Motor neuron (in vitro differentiated cells): ENCODE measurements around the gene ARHGDIG. TPM values are rescaled to one million over a fixed set of nuclear protein-coding genes. Genes with fewer than 3 reads are reported as not detected.

Experiments used
- ATAC-seq, 8 experiments: fragments of 200-7000 bp; cut with Tn5 transposase; replicated peaks in 6 of 8; 2 replicates each; pipeline ENCODE4 v1.8.0; 2021; ENCODE audit warnings: mild to moderate bottlenecking in 8 of 8, moderate library complexity in 8 of 8
- H3K27ac ChIP-seq, 2 donors: fragments of 250-450 bp; sonication (Bioruptor Pico); 2 replicates each; pipeline ENCODE4 v1.9.0; 2021; ENCODE audit warnings: antibody characterized with exemption in 2 of 2, mild to moderate bottlenecking in 2 of 2, moderate library complexity in 1 of 2
- H3K4me1 ChIP-seq, 2 donors: fragments of 250-450 bp; sonication (Bioruptor Pico); replicated peaks in 1 of 2; 2 replicates each; pipeline ENCODE4 v1.6.1; 2021; ENCODE audit warnings: antibody characterized with exemption in 2 of 2, mild to moderate bottlenecking in 2 of 2, moderate library complexity in 1 of 2
- H3K4me3 ChIP-seq, 5 donors: fragments of 250-450 bp; sonication (Bioruptor Pico); 2 replicates each; pipeline ENCODE4 v1.9.0; 2021; ENCODE audit warnings: antibody characterized with exemption in 5 of 5, mild to moderate bottlenecking in 5 of 5, moderate library complexity in 4 of 5
- WGBS, 10 experiments: fragments of 450-650 bp; shearing (Covaris generic); methylation state at CpG; one replicate each; pipeline ENCODE4 v1.0.0; 2022; 5-methylcytosine and 5-hydroxymethylcytosine counted together
- in situ Hi-C, 9 experiments: fragments of 400-800 bp; cut with MboI; loops; one replicate each; pipeline ENCODE4 v1.15.0; 2021; ENCODE audit warnings: low sequenced_read_pairs in 9 of 9, low pct_unique_long_range_greater_than_20kb in 2 of 9; ENCODE audit not compliant: unreplicated experiment in 9 of 9
- total RNA-seq, 8 experiments: library from RNA; unstranded; fragments of 300-600 nt; gene quantifications; 2 replicates each; pipeline versions ENCODE4 v1.2.3 to v1.2.4, GENCODE V29; 2022

ARHGDIG gene
- total RNA-seq, 8 experiments from 2014 or later = 0.25 to 55.2 (median 8.5) TPM

DNA sequence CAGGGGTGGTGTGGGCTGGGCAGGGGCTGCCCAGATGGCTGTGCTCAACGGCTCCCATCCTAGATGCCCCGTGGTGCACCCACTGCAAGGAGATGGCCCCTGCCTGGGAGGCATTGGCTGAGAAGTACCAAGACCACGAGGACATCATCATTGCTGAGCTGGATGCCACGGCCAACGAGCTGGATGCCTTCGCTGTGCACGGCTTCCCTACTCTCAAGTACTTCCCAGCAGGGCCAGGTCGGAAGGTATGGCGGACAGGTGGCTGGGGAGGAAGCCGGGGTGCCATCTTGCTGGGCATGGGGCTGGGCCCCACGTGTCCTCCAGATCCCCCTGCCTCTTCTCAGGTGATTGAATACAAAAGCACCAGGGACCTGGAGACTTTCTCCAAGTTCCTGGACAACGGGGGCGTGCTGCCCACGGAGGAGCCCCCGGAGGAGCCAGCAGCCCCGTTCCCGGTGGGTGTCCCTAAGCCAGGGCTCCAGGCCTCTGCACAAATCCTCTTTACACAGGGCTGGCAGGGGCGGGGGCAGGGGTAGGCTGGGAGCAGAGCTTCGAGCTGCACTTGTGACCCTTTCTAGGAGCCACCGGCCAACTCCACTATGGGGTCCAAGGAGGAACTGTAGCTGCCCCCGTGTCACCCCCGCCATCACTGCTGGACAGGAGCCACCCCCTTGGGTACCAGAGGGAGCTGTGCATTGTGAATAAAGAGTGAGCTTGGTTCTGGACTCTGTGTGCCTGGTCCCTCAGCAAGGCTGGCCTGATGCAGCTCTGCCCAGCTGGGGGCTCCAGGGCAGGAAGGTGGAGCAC is 6.3 kb downstream of the ARHGDIG start:
- 80 to 100% (median 90%) methylated on average over 1 to 4 of the region's 22 CpGs; no CpG with 5 or more reads in 6 of the 10 experiments for WGBS, 10 experiments
- H3K27ac ChIP-seq = no peak overlapping the region
- in situ Hi-C loops = no loop called here
- ATAC-seq = no peak
- no peak overlapping the region for H3K4me3 ChIP-seq
- peaks cover 3 to 4% of the 10 kb centered on the region in 2 donors for H3K4me1 ChIP-seq

GRCh38 chr16:287298-287811 is 7.0 kb downstream of the ARHGDIG start:
- peak in 3 of 8 experiments; percentile 16 to 84 (median 20) for ATAC-seq
- 60 to 96% (median 83%) methylated on average over 1 to 11 of the region's 16 CpGs; no CpG with 5 or more reads in 5 of the 10 experiments for WGBS, 10 experiments
- Histone ChIP-seq H3K4me3 (no peak overlapping the region), H3K4me1 (no peaks in the 10 kb centered on the region), H3K27ac (no peak overlapping the region)
- in situ Hi-C loops = no loop called here

DNA sequence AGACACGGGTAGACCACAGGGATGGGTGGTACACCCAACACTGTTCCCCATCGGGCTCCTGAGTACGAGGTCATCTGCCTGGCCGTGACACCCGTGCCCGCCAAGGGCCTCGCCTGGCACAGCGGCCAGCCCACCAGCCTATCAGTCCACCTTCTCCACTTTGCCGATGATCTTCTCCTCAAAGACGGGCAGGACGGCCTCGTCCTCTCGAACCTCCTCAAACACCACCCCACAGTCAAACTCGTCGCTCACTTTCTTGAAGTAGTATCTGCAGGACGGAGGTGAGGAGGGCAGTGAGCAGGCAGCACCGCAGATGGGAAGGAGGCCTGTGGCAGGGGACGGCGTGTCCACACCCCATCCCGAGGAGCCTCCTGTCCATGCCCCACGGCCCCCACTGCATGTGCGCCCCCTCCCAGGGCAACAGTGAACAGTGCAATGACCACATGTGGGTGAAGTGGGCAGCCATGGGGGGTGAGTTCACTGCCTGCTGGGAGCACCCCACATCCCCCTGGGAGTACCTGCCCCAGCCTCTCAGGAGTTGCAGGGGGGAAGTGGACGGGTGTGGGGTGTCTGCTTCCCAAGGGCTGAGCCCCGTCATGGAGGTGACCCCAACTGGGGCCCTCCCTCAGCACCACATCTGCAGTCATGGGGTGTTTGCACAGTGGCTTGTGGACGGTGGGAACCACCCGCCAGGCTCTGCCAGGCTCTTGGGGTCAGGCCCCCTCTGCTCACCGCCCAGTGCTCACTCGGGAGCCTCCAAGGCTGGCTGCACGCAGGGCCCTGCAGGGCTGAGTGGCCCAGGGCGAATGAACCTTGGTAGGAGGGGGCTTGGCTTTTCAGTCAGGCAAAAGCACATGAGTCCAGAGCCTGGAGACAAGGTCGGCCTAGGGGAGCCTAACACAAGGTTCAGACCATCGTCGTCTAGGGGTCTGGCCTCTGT is 7.9 kb downstream of the ARHGDIG start:
- 80 to 96% methylated on average over 1 to 18 of the region's 33 CpGs; no CpG with 5 or more reads in 8 of the 10 experiments for WGBS, 10 experiments
- in situ Hi-C loops = no loop called here

GRCh38 chr16:289395-289997 is 9.1 kb downstream of the ARHGDIG start:
- no peak overlapping the region for H3K27ac ChIP-seq
- H3K4me3 ChIP-seq = no peak overlapping the region
- WGBS, 10 experiments = 80 to 90% (median 80%) methylated on average over 1 to 2 of the region's 22 CpGs; no CpG with 5 or more reads in 7 of the 10 experiments
- in situ Hi-C loops = no loop called here
- H3K4me1 ChIP-seq = no peaks in the 10 kb centered on the region
- no peak for ATAC-seq

More for the DNA sequence above, 7.9 kb downstream of the ARHGDIG start:
- no peak for ATAC-seq
- no peak overlapping the region for H3K4me3 ChIP-seq
- no peaks in the 10 kb centered on the region for H3K4me1 ChIP-seq
- H3K27ac ChIP-seq = no peak overlapping the region

DNA sequence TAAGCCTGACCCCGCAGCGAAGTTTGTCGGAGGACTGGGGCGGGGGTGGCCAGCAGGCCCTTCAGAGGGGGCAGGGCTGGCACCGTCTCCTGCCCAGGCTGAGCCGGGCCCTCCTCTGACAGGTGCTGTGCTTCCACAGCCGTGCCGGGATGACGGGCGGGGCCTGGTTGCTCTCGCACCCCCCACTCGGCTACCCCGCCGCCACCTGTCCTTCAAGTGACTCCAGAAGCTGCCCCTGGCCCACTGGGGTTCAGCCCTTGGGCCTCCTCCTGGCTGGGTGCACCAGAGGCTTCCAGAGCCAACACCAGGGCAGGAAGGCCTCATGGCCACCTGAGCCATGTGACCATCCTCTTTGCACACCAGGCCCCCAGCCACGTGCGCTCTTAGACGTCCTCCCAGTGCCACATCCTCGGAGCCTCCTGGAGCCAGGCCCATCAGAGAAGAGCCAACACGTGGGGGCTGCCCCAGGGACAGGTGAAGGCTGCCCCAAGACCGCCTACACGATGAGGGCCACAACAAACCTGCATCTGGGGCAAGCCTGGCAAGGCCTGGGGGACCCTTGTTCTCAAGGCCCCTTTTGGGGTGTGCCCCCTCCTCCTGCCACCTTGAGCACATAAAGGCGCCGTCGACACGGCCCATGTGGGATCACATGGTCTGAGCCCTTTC is 9.8 kb downstream of the ARHGDIG start:
- no peaks in the 10 kb centered on the region for H3K4me1 ChIP-seq
- no peak overlapping the region for H3K4me3 ChIP-seq
- in situ Hi-C loops = no loop called here
- 70 to 93% (median 80%) methylated on average over 1 to 5 of the region's 25 CpGs; no CpG with 5 or more reads in 7 of the 10 experiments for WGBS, 10 experiments
- H3K27ac ChIP-seq = no peak overlapping the region
- ATAC-seq = peak in 1 of 8 experiments; percentile 7

- Histone ChIP-seq H3K4me1 (no peaks in the 10 kb centered on the region), H3K4me3 (no peak overlapping the region), H3K27ac (no peak overlapping the region)
- no peak for ATAC-seq
- in situ Hi-C loops = no loop called here
- WGBS, 10 experiments = 92 to 100% (median 98%) methylated on average over 2 to 11 of the region's 50 CpGs; no CpG with 5 or more reads in 6 of the 10 experiments
Observed at GRCh38 chr16:290681-291405, 10.5 kb downstream of the ARHGDIG start.

DNA sequence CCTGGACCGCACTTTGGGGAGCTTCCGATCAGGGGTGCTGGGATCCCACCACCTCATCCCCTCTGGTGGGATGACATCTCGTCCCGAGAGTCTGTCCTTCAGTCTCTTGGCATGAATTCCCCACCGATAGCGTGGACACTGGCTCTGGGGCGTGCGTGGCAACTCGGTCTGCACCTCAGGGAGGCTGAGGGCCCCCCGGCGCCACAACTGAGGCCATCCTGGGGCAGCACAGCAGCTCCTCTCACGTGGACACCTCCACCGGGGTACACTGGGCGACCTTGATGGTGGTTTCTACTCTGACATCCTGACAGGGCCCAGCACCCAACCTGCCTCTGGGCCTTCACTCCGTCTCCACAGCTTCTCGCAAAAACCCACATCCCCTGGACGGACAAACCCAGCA is 11.1 kb downstream of the ARHGDIG start:
- WGBS, 10 experiments = 90 to 100% (median 93%) methylated on average over 1 to 3 of the region's 17 CpGs; no CpG with 5 or more reads in 7 of the 10 experiments

DNA sequence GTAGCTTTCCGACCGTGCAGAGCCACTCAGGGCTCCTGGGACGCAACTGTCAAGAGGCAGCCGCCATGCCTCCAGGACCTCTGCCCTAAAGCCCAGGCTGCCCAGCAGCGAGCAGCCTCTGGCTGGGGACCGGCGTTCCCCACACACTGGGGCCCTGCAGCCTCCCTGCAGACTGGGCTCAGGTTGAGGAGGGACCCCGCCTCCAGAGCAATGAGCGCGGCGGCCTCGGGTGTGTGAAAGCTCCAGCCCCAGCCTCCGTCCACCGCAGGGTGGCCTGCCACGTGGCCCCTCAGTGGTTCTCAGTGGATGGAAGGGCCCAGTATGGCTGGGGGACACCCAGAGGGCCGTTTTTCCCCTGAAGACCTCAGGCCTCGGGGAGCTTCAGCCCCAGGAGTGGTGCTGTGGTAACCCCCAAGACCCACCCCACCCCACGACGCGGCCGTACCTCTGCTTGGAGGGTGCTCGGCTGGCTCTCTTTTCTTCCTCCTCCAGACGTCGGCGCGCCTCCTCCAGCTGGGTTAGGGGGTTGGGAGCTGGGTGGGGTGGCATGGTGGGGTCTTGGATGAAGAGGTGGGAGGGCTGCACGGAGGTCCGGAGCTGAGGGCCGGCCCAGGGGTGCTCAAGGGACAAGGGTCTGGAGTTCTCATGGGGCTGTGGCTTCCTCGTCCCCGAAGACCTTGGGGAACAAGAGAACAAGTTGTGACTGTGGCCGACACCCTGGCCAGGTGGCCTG is 12.8 kb downstream of the ARHGDIG start:
- no peak overlapping the region for H3K4me3 ChIP-seq
- no peak overlapping the region for H3K27ac ChIP-seq
- in situ Hi-C loops = no loop called here
- H3K4me1 ChIP-seq = no peaks in the 10 kb centered on the region
- no peak for ATAC-seq
- WGBS, 10 experiments = 100% methylated on average over 1 of the region's 32 CpGs; no CpG with 5 or more reads in 8 of the 10 experiments

More for the DNA sequence above, 11.1 kb downstream of the ARHGDIG start:
- no peak for ATAC-seq
- in situ Hi-C loops = no loop called here
- Histone ChIP-seq H3K27ac (no peak overlapping the region), H3K4me1 (no peaks in the 10 kb centered on the region), H3K4me3 (no peak overlapping the region)

- no peak overlapping the region for H3K27ac ChIP-seq
- H3K4me3 ChIP-seq = no peak overlapping the region
- H3K4me1 ChIP-seq = no peaks in the 10 kb centered on the region
- ATAC-seq = peak in 1 of 8 experiments; percentile 8
- in situ Hi-C loops = no loop called here
- WGBS, 10 experiments = 93 to 100% (median 100%) methylated on average over 1 to 4 of the region's 14 CpGs; no CpG with 5 or more reads in 6 of the 10 experiments
Observed at GRCh38 chr16:296276-296675, 15.9 kb downstream of the ARHGDIG start.

- H3K4me3 ChIP-seq = no peak overlapping the region
- H3K27ac ChIP-seq = no peak overlapping the region
- H3K4me1 ChIP-seq = no peaks in the 10 kb centered on the region
- WGBS, 10 experiments = 100% methylated on average over 1 to 2 of the region's 37 CpGs; no CpG with 5 or more reads in 7 of the 10 experiments
- ATAC-seq = no peak
- in situ Hi-C loops = no loop called here
Observed at GRCh38 chr16:296806-297510, 16.6 kb downstream of the ARHGDIG start.

GRCh38 chr16:297832-298231 is 17.4 kb downstream of the ARHGDIG start:
- Histone ChIP-seq H3K4me1 (no peaks in the 10 kb centered on the region), H3K27ac (no peak overlapping the region), H3K4me3 (no peak overlapping the region)
- WGBS, 10 experiments = 80 to 100% methylated on average over 1 to 3 of the region's 32 CpGs; no CpG with 5 or more reads in 8 of the 10 experiments
- ATAC-seq = no peak
- in situ Hi-C loops = no loop called here
